ENCODE results near the gene DISP3. TPM values are rescaled to one million over a fixed set of nuclear protein-coding genes. Genes with fewer than 3 reads are reported as not detected.

DISP3 gene
- polyA plus RNA-seq, 1 of the 3 experiments (the other 2 are of a cell fraction), result 0.08 TPM

Other genes with a start within 250 kb of the DISP3 start
- 20.9 and 26.4 TPM in 2 replicates for gene MTOR, start 216.6 kb upstream of the DISP3 start, polyA plus RNA-seq (2012; rRNA removed)
- gene UBIAD1, start 206.0 kb upstream of the DISP3 start, polyA plus RNA-seq (2012; rRNA removed), result 13.7 and 15.7 TPM in 2 replicates
- 17.0 and 21.7 TPM in 2 replicates for gene FBXO2, start 175.3 kb downstream of the DISP3 start, polyA plus RNA-seq (2012; rRNA removed)
- gene FBXO44, start 175.7 kb downstream of the DISP3 start, polyA plus RNA-seq (2012; rRNA removed), result 42.8 and 52.2 TPM in 2 replicates
- gene FBXO6, start 185.0 kb downstream of the DISP3 start, polyA plus RNA-seq (2012; rRNA removed), result 7.3 and 8.1 TPM in 2 replicates
- gene MAD2L2, start 202.0 kb downstream of the DISP3 start, polyA plus RNA-seq (2012; rRNA removed), result 70.0 and 94.0 TPM in 2 replicates
- gene DRAXIN, start 212.6 kb downstream of the DISP3 start, polyA plus RNA-seq (2012; rRNA removed), result 0.57 and 0.97 TPM in 2 replicates